ENCODE data around the gene RETREG3. TPM values are rescaled to one million over a fixed set of nuclear protein-coding genes. Genes with fewer than 3 reads are reported as not detected.

Gene RETREG3
- total RNA-seq, 1 donor = 80.3 TPM

DNA sequence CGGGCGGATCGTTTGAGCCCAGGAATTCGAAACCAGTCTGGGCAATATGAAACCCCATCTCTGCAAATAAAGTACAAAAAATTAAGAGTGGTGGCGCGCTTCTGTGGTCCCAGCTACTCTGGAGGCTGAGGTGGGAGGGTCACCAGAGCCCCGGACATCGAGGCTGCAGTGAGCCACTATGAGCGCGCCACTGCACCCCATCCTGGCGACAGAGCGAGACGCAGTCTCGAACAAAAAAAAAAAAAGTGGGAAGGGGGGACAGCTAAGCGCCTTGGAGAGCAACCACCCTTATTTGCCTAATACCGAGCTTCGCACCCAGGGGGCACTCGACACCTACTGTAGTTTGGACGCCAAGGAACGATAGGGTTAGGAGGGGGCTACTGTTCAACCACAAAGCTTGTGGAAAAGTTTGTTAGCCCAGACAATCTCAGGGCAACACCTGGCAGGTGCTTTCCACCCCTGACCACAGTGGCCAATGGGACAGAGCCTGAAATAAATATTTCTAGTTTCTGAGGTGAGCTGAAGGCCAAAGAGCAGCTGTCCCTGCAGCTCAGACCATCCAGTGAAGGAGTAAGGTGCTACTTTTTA is 30.8 kb downstream of the RETREG3 start:
- TF ChIP-seq, protein P1, sequence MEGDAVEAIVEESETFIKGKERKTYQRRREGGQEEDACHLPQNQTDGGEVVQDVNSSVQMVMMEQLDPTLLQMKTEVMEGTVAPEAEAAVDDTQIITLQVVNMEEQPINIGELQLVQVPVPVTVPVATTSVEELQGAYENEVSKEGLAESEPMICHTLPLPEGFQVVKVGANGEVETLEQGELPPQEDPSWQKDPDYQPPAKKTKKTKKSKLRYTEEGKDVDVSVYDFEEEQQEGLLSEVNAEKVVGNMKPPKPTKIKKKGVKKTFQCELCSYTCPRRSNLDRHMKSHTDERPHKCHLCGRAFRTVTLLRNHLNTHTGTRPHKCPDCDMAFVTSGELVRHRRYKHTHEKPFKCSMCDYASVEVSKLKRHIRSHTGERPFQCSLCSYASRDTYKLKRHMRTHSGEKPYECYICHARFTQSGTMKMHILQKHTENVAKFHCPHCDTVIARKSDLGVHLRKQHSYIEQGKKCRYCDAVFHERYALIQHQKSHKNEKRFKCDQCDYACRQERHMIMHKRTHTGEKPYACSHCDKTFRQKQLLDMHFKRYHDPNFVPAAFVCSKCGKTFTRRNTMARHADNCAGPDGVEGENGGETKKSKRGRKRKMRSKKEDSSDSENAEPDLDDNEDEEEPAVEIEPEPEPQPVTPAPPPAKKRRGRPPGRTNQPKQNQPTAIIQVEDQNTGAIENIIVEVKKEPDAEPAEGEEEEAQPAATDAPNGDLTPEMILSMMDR (IDR thresholded peaks at IDR 0.05; ENCODE audit: insufficient read depth, low read depth, low read length) = peak; percentile 78
- peak overlapping the region; percentile 83 for H3K4me3 ChIP-seq (ENCODE audit: low read depth, low read length)
- peak; percentile 72 for DNase-seq (ENCODE audit: low read depth)

DNA sequence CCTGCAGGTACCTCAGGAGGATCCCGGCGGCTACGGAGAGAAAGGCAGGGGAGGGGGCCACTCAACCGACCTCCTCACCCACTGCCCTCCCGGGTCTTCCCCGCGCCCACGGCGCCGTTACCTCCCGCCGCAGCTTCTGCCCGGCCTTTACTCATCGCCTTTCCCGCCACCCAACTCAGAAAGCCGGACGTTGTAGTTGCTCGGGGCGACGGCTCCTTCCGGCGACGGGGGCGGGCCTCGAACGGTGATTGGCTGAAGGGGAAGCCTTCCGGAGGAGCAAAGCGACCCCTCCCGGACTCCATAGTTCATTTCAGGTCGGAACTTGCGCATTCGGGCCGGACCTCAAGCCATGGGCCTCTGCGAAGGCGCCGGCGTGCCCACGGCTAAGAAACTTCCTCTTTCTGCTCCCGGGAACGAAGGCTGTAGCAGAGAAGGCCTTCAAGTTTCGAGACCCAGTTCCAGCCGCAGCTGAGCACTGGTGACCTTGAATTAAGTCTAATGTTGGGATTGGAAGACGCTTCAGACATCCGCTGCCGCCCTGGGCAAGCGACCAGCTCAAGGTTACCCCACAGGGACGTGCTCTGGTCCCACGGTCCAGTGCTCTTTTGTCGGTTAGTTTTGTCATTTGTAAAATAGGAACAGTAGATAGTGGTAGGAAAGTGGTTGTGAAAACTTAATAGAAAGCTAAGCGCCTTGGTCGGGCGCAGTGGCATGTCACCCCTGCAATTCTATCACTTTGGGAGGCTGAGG is 31.5 kb downstream of the RETREG3 start, which contains the start of gene PSMC3IP:
TSS of gene PSMC3IP (minus strand) at position 198 of the 750 bp plus-strand sequence. CDS start at position 155, 43 bp downstream.
- H3K4me3 ChIP-seq (ENCODE audit: low read depth, low read length) = peak within 1 kb of the TSS; percentile 83
- TF ChIP-seq, protein P1 (IDR thresholded peaks at IDR 0.05; ENCODE audit: insufficient read depth, low read depth, low read length) = peak; percentile 30
- peak; percentile 96 for DNase-seq (ENCODE audit: low read depth)

DNA sequence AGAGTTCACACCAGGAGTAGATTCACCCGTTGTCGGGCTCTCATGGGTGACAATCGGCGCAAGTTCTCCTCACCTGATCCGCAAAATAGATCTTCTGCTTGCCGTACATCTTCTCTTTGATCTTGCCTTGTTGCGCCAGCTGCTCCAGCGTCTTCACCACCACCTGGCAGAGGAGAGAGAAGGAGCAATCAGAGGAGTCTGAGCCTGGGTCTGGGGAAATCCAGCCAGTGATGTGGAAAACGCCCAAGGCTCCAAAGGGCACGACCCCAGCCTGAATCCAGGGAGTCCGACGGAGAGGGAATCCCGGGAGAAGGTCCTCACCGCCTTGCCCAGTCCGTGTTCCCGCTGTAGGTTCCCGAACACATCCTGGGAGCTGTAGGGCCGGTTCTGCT is 32.0 kb downstream of the RETREG3 start:
- H3K4me3 ChIP-seq (ENCODE audit: low read depth, low read length) = peak overlapping the region; percentile 83
- DNase-seq (ENCODE audit: low read depth) = no peak
- TF ChIP-seq, protein P1 (IDR thresholded peaks at IDR 0.05; ENCODE audit: insufficient read depth, low read depth, low read length) = no peak

DNA sequence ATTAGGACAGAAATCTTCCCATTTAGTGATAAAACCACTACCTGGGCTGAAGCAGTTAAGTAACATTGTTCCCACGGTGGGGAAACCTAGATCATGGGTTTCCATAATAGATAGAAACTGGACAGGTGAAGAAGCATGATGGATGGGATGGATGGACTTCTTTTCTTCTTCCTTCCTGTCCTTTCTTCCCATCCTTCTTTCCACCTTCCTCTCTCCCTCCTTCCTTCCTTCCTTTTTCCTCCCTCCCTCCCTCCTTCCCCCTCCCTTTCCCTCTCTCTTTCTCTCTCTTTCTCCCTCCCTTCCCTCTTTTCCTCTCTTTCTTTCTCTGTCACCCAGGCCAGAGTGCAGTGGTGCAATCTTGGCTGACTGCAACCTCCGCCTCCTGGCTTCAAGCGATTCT is 34.7 kb downstream of the RETREG3 start:
- no peak overlapping the region for H3K4me3 ChIP-seq (ENCODE audit: low read depth, low read length)
- DNase-seq (ENCODE audit: low read depth) = no peak
- TF ChIP-seq, protein P1 (IDR thresholded peaks at IDR 0.05; ENCODE audit: insufficient read depth, low read depth, low read length) = no peak

DNA sequence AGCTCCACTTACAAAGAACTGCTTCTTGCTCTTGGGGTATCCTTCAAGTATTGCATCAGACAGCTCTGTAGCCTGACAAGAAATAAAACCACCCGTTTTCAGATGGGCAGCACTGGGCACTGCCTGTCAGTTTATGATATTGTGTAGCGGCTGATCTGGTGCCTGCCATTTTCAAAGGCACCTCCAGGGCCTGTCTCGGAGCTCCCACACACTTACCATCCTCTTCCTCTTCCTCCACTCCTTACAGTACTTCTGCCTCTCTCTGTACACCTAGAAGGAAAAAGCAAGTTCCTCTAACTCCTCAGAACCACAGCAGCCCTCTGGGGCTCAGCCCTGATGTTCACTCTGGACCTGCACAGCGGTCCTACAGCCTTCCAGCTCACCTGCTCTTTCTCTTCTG is 36.1 kb downstream of the RETREG3 start:
- H3K4me3 ChIP-seq (ENCODE audit: low read depth, low read length) = no peak overlapping the region
- DNase-seq (ENCODE audit: low read depth) = no peak
- TF ChIP-seq, protein P1 (IDR thresholded peaks at IDR 0.05; ENCODE audit: insufficient read depth, low read depth, low read length) = no peak

DNA sequence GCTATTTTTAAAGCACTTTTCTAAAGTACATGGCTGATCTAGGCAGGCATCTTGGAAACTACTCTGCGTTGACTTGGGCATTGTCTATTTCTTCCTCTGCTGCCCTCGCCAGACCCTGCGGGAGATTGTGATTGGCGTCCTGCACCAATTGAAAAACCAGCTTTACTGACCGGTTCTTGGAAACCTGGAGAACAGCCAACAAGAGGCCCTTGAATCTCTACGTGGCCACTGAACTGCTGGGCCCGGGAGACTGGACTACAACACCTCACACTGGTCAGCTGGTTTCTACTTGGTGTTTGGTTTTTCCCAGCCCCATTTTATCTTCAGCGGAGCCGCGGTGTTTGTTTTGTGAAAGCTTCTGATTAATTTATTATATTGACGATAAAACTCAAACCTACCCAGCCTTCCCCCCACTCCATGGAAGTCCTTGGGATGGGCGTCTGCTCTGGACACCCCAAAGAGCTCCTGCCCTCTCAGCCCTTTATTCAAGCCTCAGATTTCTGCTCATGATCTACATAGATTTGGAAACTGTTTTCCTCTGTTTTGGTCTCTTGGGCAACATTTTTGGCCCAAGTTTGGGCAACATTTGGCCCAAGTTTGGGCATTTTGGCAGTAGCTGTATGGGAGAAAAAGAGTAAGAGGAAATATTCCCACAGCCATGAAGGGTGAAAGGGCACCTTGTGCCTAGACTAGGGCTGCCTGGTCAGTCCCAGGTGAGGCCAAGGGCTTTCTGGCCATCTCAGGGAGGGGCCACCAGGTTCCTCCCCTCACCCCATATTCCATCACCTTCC is 37.5 kb downstream of the RETREG3 start:
- TF ChIP-seq, protein P1 (IDR thresholded peaks at IDR 0.05; ENCODE audit: insufficient read depth, low read depth, low read length) = no peak
- no peak for DNase-seq (ENCODE audit: low read depth)

More for the DNA sequence above, 37.5 kb downstream of the RETREG3 start:
- H3K4me3 ChIP-seq (ENCODE audit: low read depth, low read length) = no peak overlapping the region
